NCI-H446 (cell line): ENCODE measurements around the gene RRBP1.

Experiments
- DNase-seq, 2 experiments: peaks; one replicate each; lab custom pipeline; 2025; lab: John Stamatoyannopoulos, UW

RRBP1 gene

GRCh38 chr20:17611540-17612286 lies 70.3 kb downstream of the RRBP1 start:
- no peak for DNase-seq

GRCh38 chr20:17611290-17611539 lies 70.8 kb downstream of the RRBP1 start:
- DNase-seq, result no peak

- no peak for DNase-seq
Measured at GRCh38 chr20:17610566-17611289, 71.3 kb downstream of the RRBP1 start.

- no peak for DNase-seq
Measured at GRCh38 chr20:17609811-17610377, 72.1 kb downstream of the RRBP1 start.

- no peak for DNase-seq
Measured at GRCh38 chr20:17608701-17609497, 73.1 kb downstream of the RRBP1 start.

- DNase-seq, result no peak
Measured at GRCh38 chr20:17606001-17606400, 76.0 kb downstream of the RRBP1 start.

- no peak for DNase-seq
Measured at GRCh38 chr20:17605131-17605660, 76.8 kb downstream of the RRBP1 start.

- DNase-seq, result no peak
Measured at GRCh38 chr20:17602493-17602892, 79.5 kb downstream of the RRBP1 start.

- no peak for DNase-seq
Measured at GRCh38 chr20:17601957-17602356, 80.1 kb downstream of the RRBP1 start.

- DNase-seq, result no peak
Measured at GRCh38 chr20:17598013-17598550, 84.0 kb downstream of the RRBP1 start.

GRCh38 chr20:17595856-17596255 lies 86.2 kb downstream of the RRBP1 start:
- DNase-seq, result peak; percentile 24 to 36

GRCh38 chr20:17594443-17594842 lies 87.6 kb downstream of the RRBP1 start:
- DNase-seq, result peak in 1 of 2 experiments; percentile 40

- DNase-seq, result no peak
Measured at GRCh38 chr20:17593902-17594301, 88.1 kb downstream of the RRBP1 start.

GRCh38 chr20:17590245-17590644 lies 91.8 kb downstream of the RRBP1 start:
- DNase-seq, result no peak

- DNase-seq, result peak in 1 of 2 experiments; percentile 12
Measured at GRCh38 chr20:17589161-17589834, 92.7 kb downstream of the RRBP1 start.

GRCh38 chr20:17587824-17588223 lies 94.2 kb downstream of the RRBP1 start:
- no peak for DNase-seq

- no peak for DNase-seq
Measured at GRCh38 chr20:17587148-17587547, 94.9 kb downstream of the RRBP1 start.

- no peak for DNase-seq
Measured at GRCh38 chr20:17586250-17586649, 95.8 kb downstream of the RRBP1 start.

- no peak for DNase-seq
Measured at GRCh38 chr20:17584689-17585088, 97.4 kb downstream of the RRBP1 start.

GRCh38 chr20:17583126-17583525 lies 98.9 kb downstream of the RRBP1 start:
- no peak for DNase-seq

- no peak for DNase-seq
Measured at GRCh38 chr20:17580895-17581294, 101.1 kb downstream of the RRBP1 start.
